CD4-positive, alpha-beta T cell (primary cell): Measurements from ENCODE around the gene NEGR1. TPM values are rescaled to one million over a fixed set of nuclear protein-coding genes. Genes with fewer than 3 reads are reported as not detected.

ENCODE experiments used
- ATAC-seq: fragments of 200-7000 bp; cut with Tn5 transposase; one replicate; pipeline ENCODE4 v1.10.0; 2022; ENCODE audit warnings: mild to moderate bottlenecking; ENCODE audit not compliant: poor library complexity
- CTCF ChIA-PET: fragments of 350-600 bp; sonication (Branson Sonifier 250); formaldehyde crosslinking; loops from one replicate; lab custom pipeline; 2021; ENCODE audit warnings: antibody characterized with exemption, inconsistent platforms; lab: Charles Lee
- POLR2A ChIA-PET: fragments of 350-600 bp; sonication (Branson Sonifier 250); formaldehyde crosslinking; loops from one replicate; lab custom pipeline; 2021; ENCODE audit warnings: antibody characterized with exemption, inconsistent platforms; lab: Charles Lee
- DNase-seq, 14 experiments: peaks; one replicate each; pipeline ENCODE4 v3.0.0-alpha.2; 2013 to 2020; ENCODE audit warnings: mixed read lengths in 2 of 14
- H3K27ac ChIP-seq, 2 donors: one replicate each; pipeline versions ENCODE4 v1.5.1 to v1.7.0; 2013; ENCODE audit warnings: low read length in 2 of 2, low read depth in 1 of 2, mild to moderate bottlenecking in 1 of 2
- H3K27me3 ChIP-seq, 2 experiments: 1 replicate in 1 of 2; 2 replicates in 1 of 2; pipeline versions ENCODE4 v1.6.1 to v1.7.0; 2013; ENCODE audit warnings: low read length in 2 of 2, control low read depth in 1 of 2, mild to moderate bottlenecking in 1 of 2, moderate library complexity in 1 of 2; ENCODE audit not compliant: insufficient read depth in 2 of 2, control insufficient read depth in 1 of 2
- H3K36me3 ChIP-seq: one replicate; pipeline ENCODE4 v1.6.1; 2013; ENCODE audit warnings: low read length, control low read depth; ENCODE audit not compliant: insufficient read depth
- H3K4me1 ChIP-seq: one replicate; pipeline ENCODE4 v1.6.1; 2013; ENCODE audit warnings: low read length, control low read depth; ENCODE audit not compliant: insufficient read depth
- H3K4me3 ChIP-seq: one replicate; pipeline ENCODE4 v1.5.1; 2013; ENCODE audit warnings: mild to moderate bottlenecking, low read length, moderate library complexity
- H3K9me3 ChIP-seq, 2 experiments: 1 replicate in 1 of 2; 2 replicates in 1 of 2; pipeline versions ENCODE4 v1.6.1 to v1.7.0; 2013; ENCODE audit warnings: low read length in 2 of 2, mild to moderate bottlenecking in 2 of 2, control low read depth in 1 of 2, moderate library complexity in 1 of 2; ENCODE audit not compliant: control insufficient read depth in 1 of 2, insufficient read depth in 1 of 2
- H3K27ac Mint-ChIP-seq: one replicate; pipeline ENCODE4 v1.8.0; 2020; ENCODE audit warnings: mixed read lengths
- H3K27me3 Mint-ChIP-seq: one replicate; pipeline ENCODE4 v1.8.0; 2021; ENCODE audit warnings: mixed read lengths
- H3K36me3 Mint-ChIP-seq: one replicate; pipeline ENCODE4 v1.8.0; 2021; ENCODE audit warnings: low read depth, mixed read lengths
- H3K4me1 Mint-ChIP-seq: one replicate; pipeline ENCODE4 v1.8.0; 2021; ENCODE audit warnings: low read depth, mixed read lengths
- H3K4me3 Mint-ChIP-seq: one replicate; pipeline ENCODE4 v1.8.0; 2020; ENCODE audit warnings: mild to moderate bottlenecking, mixed read lengths
- H3K9me3 Mint-ChIP-seq: one replicate; pipeline ENCODE4 v1.8.0; 2020; ENCODE audit warnings: mixed read lengths
- intact Hi-C, 2 experiments: fragments of 100-400 bp; cut with DNase I in 1 of 2; cut with micrococcal nuclease in 1 of 2; formaldehyde crosslinking; loops; one replicate each; pipeline versions ENCODE4 v1.15.1 to v1.9.0; 2023 to 2025; cut with DNase I, micrococcal nuclease
- total RNA-seq, 174 experiments: library from RNA in 2 of 174; stranded (reverse) in 2 of 174; gene quantifications; one replicate each; pipeline ENCODE4 v1.2.3 and lab custom pipeline; 2021 to 2026
- TF ChIP-seq, protein P1 (sequence below): fragments of 200-600 bp; IDR thresholded peaks from one replicate; pipeline ENCODE4 v1.8.0; 2022; ENCODE audit warnings: antibody characterized with exemption, mild to moderate bottlenecking

The NEGR1 gene
- total RNA-seq, 2 experiments from 2014 or later: 0.03 TPM

DNA sequence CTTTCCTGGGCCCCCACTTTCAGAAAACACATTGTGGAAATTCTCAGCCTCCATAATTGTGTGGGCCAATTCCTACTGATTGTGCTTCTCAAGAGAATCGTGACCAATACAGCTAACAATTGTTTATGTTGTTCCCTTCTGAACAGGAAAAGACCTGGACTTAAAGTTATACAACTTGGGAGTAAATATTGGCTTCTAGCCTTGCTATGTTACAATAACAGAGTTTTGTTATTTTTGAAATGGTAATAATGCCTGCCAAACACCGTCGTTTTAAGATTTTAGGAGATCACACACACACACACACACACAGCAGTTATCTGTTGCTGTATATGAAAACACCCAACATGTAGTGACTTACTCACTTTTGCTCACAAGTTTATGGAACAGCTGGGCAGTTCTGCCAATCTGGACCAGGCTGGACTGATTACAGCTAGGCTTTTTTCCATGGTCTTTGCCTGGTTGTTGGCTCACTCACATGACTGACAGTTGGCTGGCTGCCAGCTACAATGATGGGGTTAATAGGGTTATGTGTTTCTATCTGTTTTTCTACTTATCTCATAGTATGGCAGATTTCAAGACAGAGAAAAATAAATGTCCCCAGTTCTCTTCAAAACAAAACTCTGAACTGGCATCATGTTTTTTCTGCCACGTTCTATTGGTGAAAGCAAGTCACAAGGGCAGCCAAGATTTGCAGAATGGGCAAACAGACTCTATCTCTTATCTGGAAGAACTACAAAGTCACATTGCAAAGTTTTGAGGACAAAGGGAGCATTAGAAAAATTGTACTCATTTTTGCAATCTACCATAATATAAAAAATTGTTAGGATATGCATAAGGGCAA is 447.5 kb downstream of the NEGR1 start:
- POLR2A ChIA-PET: no interaction called here
- ATAC-seq (no peak), DNase-seq (no peak)
- no peaks in the 10 kb centered on the region for H3K27me3 Mint-ChIP-seq
- Histone ChIP-seq H3K9me3 (no peaks in the 10 kb centered on the region), H3K36me3 (no peaks in the 10 kb centered on the region), H3K27me3 (no peaks in the 10 kb centered on the region), H3K27ac (no peak overlapping the region), H3K4me3 (no peak overlapping the region), H3K4me1 (no peaks in the 10 kb centered on the region)
- CTCF ChIA-PET: no interaction called here
- no peaks in the 10 kb centered on the region for H3K9me3 Mint-ChIP-seq
- TF ChIP-seq, protein P1, sequence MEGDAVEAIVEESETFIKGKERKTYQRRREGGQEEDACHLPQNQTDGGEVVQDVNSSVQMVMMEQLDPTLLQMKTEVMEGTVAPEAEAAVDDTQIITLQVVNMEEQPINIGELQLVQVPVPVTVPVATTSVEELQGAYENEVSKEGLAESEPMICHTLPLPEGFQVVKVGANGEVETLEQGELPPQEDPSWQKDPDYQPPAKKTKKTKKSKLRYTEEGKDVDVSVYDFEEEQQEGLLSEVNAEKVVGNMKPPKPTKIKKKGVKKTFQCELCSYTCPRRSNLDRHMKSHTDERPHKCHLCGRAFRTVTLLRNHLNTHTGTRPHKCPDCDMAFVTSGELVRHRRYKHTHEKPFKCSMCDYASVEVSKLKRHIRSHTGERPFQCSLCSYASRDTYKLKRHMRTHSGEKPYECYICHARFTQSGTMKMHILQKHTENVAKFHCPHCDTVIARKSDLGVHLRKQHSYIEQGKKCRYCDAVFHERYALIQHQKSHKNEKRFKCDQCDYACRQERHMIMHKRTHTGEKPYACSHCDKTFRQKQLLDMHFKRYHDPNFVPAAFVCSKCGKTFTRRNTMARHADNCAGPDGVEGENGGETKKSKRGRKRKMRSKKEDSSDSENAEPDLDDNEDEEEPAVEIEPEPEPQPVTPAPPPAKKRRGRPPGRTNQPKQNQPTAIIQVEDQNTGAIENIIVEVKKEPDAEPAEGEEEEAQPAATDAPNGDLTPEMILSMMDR: no peak
- H3K4me1 Mint-ChIP-seq: no peaks in the 10 kb centered on the region
- H3K27ac Mint-ChIP-seq: no peak overlapping the region
- intact Hi-C loops: no loop called here
- no peak overlapping the region for H3K4me3 Mint-ChIP-seq
- no peaks in the 10 kb centered on the region for H3K36me3 Mint-ChIP-seq

DNA sequence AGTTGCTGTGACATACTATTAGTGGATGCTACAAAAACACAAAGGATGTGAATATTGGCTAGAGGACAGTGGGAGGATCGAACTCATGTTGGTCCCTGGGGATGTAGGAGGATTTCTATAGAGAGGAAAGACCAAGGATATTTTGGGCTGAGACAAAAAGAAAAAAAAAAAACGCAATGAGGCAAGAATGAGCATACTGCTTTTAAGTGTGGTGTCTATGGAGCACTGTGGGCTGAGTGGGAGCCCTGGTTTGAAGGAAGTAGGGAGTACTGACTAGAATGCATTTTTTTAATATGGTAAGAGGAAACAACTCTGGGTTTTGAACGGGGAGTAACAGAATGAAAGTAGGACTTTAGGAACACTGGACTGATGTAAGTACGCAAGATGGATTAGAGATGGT is 450.7 kb downstream of the NEGR1 start:
- Histone ChIP-seq H3K27me3 (no peaks in the 10 kb centered on the region), H3K4me1 (no peaks in the 10 kb centered on the region), H3K9me3 (no peaks in the 10 kb centered on the region), H3K36me3 (no peaks in the 10 kb centered on the region), H3K4me3 (no peak overlapping the region), H3K27ac (no peak overlapping the region)
- ATAC-seq (no peak), DNase-seq (no peak)
- Mint-ChIP-seq H3K27ac (no peak overlapping the region), H3K9me3 (no peaks in the 10 kb centered on the region), H3K4me1 (no peaks in the 10 kb centered on the region), H3K36me3 (no peaks in the 10 kb centered on the region), H3K4me3 (no peak overlapping the region), H3K27me3 (no peaks in the 10 kb centered on the region)
- intact Hi-C loops: no loop called here
- ChIA-PET POLR2A (no interaction called here), CTCF (no interaction called here)
- TF ChIP-seq, protein P1: no peak

DNA sequence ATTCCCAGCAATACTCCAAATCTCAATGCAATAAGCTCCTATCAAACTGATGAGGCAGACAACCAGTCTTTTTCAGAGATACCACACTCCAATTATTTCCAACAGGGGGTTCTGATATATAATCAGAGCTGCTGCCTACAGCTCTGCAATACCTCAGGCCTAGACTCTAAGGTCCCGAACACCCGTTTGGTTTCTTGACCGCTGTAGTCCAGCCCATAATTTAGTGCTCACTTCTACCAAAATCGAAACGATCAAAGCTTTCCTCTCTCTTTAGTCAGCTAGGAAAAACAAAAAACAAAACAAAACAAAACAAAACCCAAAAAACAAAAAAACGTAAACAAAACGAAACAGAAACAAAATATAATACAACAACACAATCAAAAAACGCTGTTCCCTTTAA is 453.0 kb downstream of the NEGR1 start:
- Mint-ChIP-seq H3K9me3 (no peaks in the 10 kb centered on the region), H3K27ac (no peak overlapping the region), H3K4me1 (no peaks in the 10 kb centered on the region), H3K4me3 (no peak overlapping the region), H3K27me3 (no peaks in the 10 kb centered on the region), H3K36me3 (no peaks in the 10 kb centered on the region)
- ChIA-PET CTCF (no interaction called here), POLR2A (no interaction called here)
- intact Hi-C loops: no loop called here
- Histone ChIP-seq H3K27ac (no peak overlapping the region), H3K4me1 (no peaks in the 10 kb centered on the region), H3K36me3 (no peaks in the 10 kb centered on the region), H3K27me3 (no peaks in the 10 kb centered on the region), H3K4me3 (no peak overlapping the region), H3K9me3 (no peaks in the 10 kb centered on the region)
- no peak for DNase-seq
- no peak for ATAC-seq
- TF ChIP-seq, protein P1: no peak
